Peyer's patch (tissue), 4 donors: ENCODE measurements around the gene RIOK2. TPM values are rescaled to one million over a fixed set of nuclear protein-coding genes. Genes with fewer than 3 reads are reported as not detected.

Source experiments
- DNase-seq, 3 donors: peaks; one replicate each; pipeline ENCODE4 v3.0.0-alpha.2; 2017 to 2019
- H3K27ac ChIP-seq, 4 donors: fragments of 200-600 bp; sonication (generic); one replicate each; pipeline ENCODE4 v1.5.1; 2016 to 2019
- H3K27me3 ChIP-seq, 2 donors: fragments of 200-600 bp; sonication (generic); one replicate each; pipeline ENCODE4 v1.5.1; 2019
- H3K36me3 ChIP-seq, 3 donors: fragments of 200-600 bp; sonication (generic); one replicate each; pipeline ENCODE4 v1.5.1; 2016 to 2019
- H3K4me1 ChIP-seq, 4 donors: fragments of 200-600 bp; sonication (generic); one replicate each; pipeline ENCODE4 v1.5.1; 2016 to 2019
- H3K4me3 ChIP-seq, 4 donors: fragments of 200-600 bp; sonication (generic); 1 replicate in 3 of 4; 2 replicates in 1 of 4; pipeline ENCODE4 v1.5.1; 2016 to 2019; ENCODE audit warnings: mild to moderate bottlenecking in 1 of 4
- H3K9me3 ChIP-seq, 4 donors: fragments of 200-600 bp; sonication (generic); one replicate each; pipeline ENCODE4 v1.5.1; 2016 to 2019; ENCODE audit warnings: mild to moderate bottlenecking in 1 of 4
- CTCF ChIP-seq, 6 experiments: fragments of 450-650 bp in 4 of 6; fragments of 200-600 bp in 2 of 6; sonication (generic) in 1 of 6; IDR thresholded peaks; one replicate each; pipeline ENCODE4 v1.5.1; 2017 to 2019; ENCODE audit warnings: antibody characterized with exemption in 6 of 6, mild to moderate bottlenecking in 3 of 6, moderate library complexity in 1 of 6
- POLR2A ChIP-seq, 2 donors: fragments of 450-650 bp; IDR thresholded peaks; one replicate each; pipeline ENCODE4 v1.5.1; 2017; ENCODE audit warnings: antibody characterized with exemption in 2 of 2, mild to moderate bottlenecking in 2 of 2, moderate library complexity in 2 of 2
- total RNA-seq, 4 donors: library from RNA; depleted of rRNA; stranded (reverse); fragments of >200 nt; gene quantifications; one replicate each; pipeline ENCODE4 v1.1.0, GENCODE V29; 2016

Gene RIOK2
- total RNA-seq, 4 donors from 2014 or later = 16.5 to 25.3 (median 19.4) TPM

GRCh38 chr5:97224112-97224750 lies 41.2 kb upstream of the RIOK2 start:
- DNase-seq = no peak
- TF ChIP-seq CTCF (IDR thresholded peaks at IDR 0.05) (no peak), POLR2A (IDR thresholded peaks at IDR 0.05) (no peak)
- Histone ChIP-seq H3K27ac (no peak overlapping the region), H3K36me3 (no peaks in the 10 kb centered on the region), H3K9me3 (no peaks in the 10 kb centered on the region), H3K27me3 (no peaks in the 10 kb centered on the region), H3K4me1 (no peaks in the 10 kb centered on the region), H3K4me3 (no peak overlapping the region)

- Histone ChIP-seq H3K36me3 (no peaks in the 10 kb centered on the region), H3K4me3 (no peak overlapping the region), H3K4me1 (no peaks in the 10 kb centered on the region), H3K27ac (no peak overlapping the region), H3K9me3 (no peaks in the 10 kb centered on the region), H3K27me3 (no peaks in the 10 kb centered on the region)
- TF ChIP-seq POLR2A (IDR thresholded peaks at IDR 0.05) = no peak
- DNase-seq = no peak
Measured at GRCh38 chr5:97223596-97223995, 40.5 kb upstream of the RIOK2 start.

- Histone ChIP-seq H3K36me3 (no peaks in the 10 kb centered on the region), H3K27ac (no peak overlapping the region), H3K9me3 (no peaks in the 10 kb centered on the region), H3K4me1 (no peaks in the 10 kb centered on the region), H3K27me3 (no peaks in the 10 kb centered on the region), H3K4me3 (no peak overlapping the region)
- no peak for TF ChIP-seq CTCF (IDR thresholded peaks at IDR 0.05)
- TF ChIP-seq POLR2A (IDR thresholded peaks at IDR 0.05) = no peak
- no peak for DNase-seq
Measured at GRCh38 chr5:97209343-97209742, 26.3 kb upstream of the RIOK2 start.

GRCh38 chr5:97208714-97209113 lies 25.7 kb upstream of the RIOK2 start:
- Histone ChIP-seq H3K27me3 (no peaks in the 10 kb centered on the region), H3K4me1 (no peaks in the 10 kb centered on the region), H3K9me3 (no peaks in the 10 kb centered on the region), H3K27ac (no peak overlapping the region), H3K36me3 (no peaks in the 10 kb centered on the region), H3K4me3 (no peak overlapping the region)
- TF ChIP-seq CTCF (IDR thresholded peaks at IDR 0.05) (no peak), POLR2A (IDR thresholded peaks at IDR 0.05) (no peak)
- DNase-seq = no peak

- DNase-seq = no peak
- no peak for TF ChIP-seq POLR2A (IDR thresholded peaks at IDR 0.05)
- TF ChIP-seq CTCF (IDR thresholded peaks at IDR 0.05) = no peak
- H3K4me3 ChIP-seq = no peak overlapping the region
- no peak overlapping the region for H3K27ac ChIP-seq
- H3K27me3 ChIP-seq = no peaks in the 10 kb centered on the region
- H3K36me3 ChIP-seq = no peaks in the 10 kb centered on the region
- no peaks in the 10 kb centered on the region for H3K9me3 ChIP-seq
- no peaks in the 10 kb centered on the region for H3K4me1 ChIP-seq
Measured at GRCh38 chr5:97208184-97208713, 25.2 kb upstream of the RIOK2 start.

DNA sequence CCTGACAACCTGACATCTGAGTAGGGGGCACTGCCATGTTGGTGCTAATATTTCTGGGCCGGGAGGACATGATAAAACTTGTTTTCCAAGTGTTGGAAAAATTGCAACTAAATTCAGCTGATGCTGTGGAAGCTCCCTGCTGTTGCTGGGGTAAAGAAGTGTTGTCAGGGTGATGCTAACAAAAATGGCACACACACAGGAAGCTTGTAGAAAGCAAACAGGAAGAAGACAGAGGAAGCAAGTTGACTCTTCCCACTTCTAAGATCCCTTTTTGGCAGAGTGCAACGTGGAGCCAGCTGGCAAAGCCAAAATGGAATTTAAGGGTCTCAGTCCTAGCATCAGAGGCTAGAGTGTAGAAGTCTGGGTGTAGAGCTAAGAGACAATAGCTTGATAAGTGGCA lies 11.3 kb upstream of the RIOK2 start:
- Histone ChIP-seq H3K9me3 (no peaks in the 10 kb centered on the region), H3K4me3 (no peak overlapping the region), H3K36me3 (no peaks in the 10 kb centered on the region), H3K27me3 (no peaks in the 10 kb centered on the region), H3K4me1 (no peaks in the 10 kb centered on the region), H3K27ac (no peak overlapping the region)
- DNase-seq = no peak
- TF ChIP-seq POLR2A (IDR thresholded peaks at IDR 0.05) = no peak
- no peak for TF ChIP-seq CTCF (IDR thresholded peaks at IDR 0.05)
